Mononuclear cell (primary cell): ENCODE measurements around the gene KIF2A. TPM values are rescaled to one million over a fixed set of nuclear protein-coding genes. Genes with fewer than 3 reads are reported as not detected.
"Not testable (repeated sequence)": the region's sequence is repeated elsewhere in the genome, so short reads cannot be mapped to it uniquely, and the experiment has no call there.

Experiments used
- H3K27me3 ChIP-seq: 2 replicates; pipeline ENCODE4 v1.6.0; 2011; ENCODE audit warnings: low read length, control low read depth; ENCODE audit not compliant: insufficient read depth
- H3K4me1 ChIP-seq: 2 replicates; pipeline ENCODE4 v1.5.1; 2011; ENCODE audit warnings: mild to moderate bottlenecking, low read length, control low read depth; ENCODE audit not compliant: insufficient read depth
- H3K4me3 ChIP-seq: 2 replicates; pipeline ENCODE4 v1.5.1; 2011; ENCODE audit warnings: mild to moderate bottlenecking, low read length, moderate library complexity
- H3K9me3 ChIP-seq: 2 replicates; pipeline ENCODE4 v1.5.1; 2011; ENCODE audit warnings: low read depth, mild to moderate bottlenecking, control low read depth, low read length
- total RNA-seq: library from RNA; depleted of rRNA; stranded (reverse); fragments of >200 nt; gene quantifications from one replicate; pipeline ENCODE4 v1.2.3, GENCODE V29; 2012

KIF2A gene
- total RNA-seq, 1 donor, result 208 TPM

DNA sequence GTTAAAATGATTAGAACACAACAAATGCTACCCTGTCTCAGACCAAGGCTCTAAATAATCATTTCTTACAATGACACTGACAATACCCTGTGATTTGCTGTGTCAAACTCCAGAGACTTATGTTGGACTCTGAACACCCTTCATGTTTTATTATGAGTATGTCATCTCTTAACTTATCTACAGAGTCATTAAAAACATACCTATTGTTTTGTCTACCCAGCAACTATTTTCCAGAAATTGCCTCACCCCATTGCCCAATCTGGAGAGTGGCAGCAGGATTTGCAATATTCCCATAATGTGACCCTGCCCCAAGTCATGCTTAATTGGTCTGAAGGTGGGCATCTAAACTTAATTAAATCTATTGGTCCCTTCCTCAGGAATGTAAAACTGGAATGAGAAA is 23.0 kb upstream of the KIF2A start:
- Histone ChIP-seq H3K4me3 (no peak overlapping the region), H3K27me3 (no peaks in the 10 kb centered on the region), H3K4me1 (no peaks in the 10 kb centered on the region), H3K9me3 (no peaks in the 10 kb centered on the region)

DNA sequence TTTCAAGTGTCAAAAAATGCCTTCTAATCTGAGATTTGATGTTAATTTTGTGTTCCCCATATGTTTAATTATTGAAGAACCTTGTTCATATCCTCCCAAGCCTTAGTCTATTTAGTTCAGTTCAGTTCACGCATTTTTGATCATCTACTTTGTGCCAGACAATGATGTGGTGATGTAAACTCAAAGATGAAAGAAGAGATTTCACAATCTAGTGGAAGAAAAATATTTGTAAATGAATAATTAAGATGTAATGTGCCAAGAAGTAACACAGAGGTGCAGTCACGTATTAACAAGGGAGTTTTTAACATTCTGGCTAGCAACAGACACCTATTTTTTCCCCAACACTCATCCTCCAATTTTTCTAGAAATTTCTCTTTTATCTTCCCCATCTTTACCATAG is 22.1 kb upstream of the KIF2A start:
- H3K27me3 ChIP-seq, result no peaks in the 10 kb centered on the region
- H3K9me3 ChIP-seq, result no peaks in the 10 kb centered on the region
- H3K4me1 ChIP-seq, result no peaks in the 10 kb centered on the region
- H3K4me3 ChIP-seq, result no peak overlapping the region

DNA sequence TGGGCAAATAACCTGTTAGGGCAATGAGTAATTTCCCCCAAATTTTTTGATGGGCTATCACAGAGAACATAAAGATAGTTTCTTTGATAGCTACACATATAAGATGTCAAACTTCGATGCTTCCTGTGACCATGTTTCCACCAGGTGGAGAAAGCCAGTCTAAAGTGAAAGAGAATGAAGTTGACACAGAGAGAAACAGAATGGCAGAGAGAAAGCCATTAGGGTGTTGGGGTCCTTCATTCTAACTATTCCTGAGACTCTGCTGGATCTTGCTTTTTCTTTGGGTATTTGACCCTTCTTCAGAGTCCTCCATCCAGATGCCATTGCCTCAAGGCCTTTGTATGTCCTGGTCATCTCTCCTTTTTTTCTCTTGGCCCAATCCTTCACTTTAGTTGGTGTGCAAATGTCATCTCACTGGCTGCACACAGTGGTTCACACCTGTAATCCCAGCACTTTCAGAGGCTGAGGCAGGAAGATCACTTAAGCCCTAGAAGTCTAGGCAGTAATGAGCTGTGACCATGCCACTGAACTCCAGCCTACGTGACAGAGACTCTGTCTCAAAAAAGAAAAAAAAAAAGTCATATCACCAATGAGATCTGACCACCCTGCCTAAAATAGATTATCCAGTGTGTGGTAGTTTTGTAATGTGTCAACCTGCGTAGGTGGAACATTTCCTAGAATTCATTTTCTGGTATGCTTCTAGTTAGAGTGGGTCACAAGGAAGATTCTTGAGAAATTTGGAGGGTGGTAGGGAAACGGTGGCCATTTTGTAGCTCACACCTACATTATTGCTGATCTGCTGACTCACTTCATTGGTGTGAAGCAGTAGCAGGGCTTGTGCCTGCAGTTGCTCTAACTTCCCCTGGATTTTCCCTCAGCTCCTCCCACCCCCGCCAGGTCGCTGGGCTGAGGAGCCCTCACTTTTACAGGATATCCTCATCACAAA is 20.8 kb upstream of the KIF2A start:
- no peak overlapping the region for H3K4me3 ChIP-seq
- no peaks in the 10 kb centered on the region for H3K9me3 ChIP-seq
- no peaks in the 10 kb centered on the region for H3K27me3 ChIP-seq
- H3K4me1 ChIP-seq, result no peaks in the 10 kb centered on the region

DNA sequence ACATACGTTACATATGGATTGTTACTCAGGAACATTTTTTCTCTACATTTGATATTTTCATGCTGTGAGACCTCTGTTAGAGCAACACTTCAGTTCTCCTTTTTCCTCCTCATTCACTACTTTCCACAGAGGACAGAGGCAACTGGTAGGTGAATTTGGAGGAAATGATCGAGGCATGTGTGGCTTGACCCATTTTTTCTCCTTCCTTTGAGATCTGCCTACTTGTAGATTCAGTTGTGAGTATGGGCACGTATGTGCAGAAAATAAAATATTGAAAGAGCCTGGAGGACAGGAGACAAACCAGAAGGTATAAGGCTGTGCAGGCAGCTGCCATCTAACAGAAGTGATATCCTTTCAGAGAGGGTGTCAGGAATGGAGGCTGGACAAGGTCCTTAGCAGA is 19.2 kb upstream of the KIF2A start:
- Histone ChIP-seq H3K4me3 (no peak overlapping the region), H3K9me3 (no peaks in the 10 kb centered on the region), H3K27me3 (no peaks in the 10 kb centered on the region), H3K4me1 (no peaks in the 10 kb centered on the region)

DNA sequence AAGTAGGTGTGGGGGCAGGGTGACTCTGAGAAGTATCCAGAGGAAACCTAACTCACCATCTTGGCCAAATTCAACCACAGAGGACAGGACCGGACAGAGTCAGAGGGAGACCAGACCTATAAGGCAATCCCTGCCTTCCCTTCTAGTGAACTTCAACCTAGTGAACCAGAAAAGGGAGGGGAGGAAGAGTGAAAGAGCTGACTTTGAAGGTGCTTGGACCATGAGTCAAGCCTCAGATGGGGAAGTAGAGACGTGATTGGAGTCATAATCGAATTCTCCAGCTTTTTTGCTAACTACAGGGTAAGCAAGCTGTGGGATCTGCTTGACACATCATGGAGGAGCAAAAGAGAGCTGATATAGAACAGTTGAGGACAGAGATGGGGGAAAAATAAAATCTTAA is 18.8 kb upstream of the KIF2A start:
- Histone ChIP-seq H3K4me3 (no peak overlapping the region), H3K27me3 (no peaks in the 10 kb centered on the region), H3K4me1 (no peaks in the 10 kb centered on the region), H3K9me3 (no peaks in the 10 kb centered on the region)

DNA sequence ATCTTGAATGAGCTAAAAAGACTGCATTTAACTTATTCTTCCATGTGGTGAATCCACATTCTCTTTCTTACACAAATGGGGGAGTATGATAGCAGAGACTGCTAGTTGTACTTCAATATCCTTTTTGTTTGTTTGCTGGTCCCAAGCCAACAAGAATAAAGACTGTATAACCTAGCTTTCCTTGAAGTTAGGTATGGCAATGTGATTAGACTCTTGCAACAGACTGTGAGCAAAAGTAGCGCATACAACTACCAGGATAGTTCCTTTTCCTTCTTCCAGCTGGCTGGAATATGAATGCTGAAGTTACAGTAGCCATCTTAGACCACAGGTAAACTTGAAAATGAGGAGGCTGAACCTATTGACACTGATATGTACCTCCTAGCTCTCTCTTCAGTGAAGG is 17.9 kb upstream of the KIF2A start:
- H3K9me3 ChIP-seq, result no peaks in the 10 kb centered on the region
- H3K27me3 ChIP-seq, result no peaks in the 10 kb centered on the region
- H3K4me1 ChIP-seq, result no peaks in the 10 kb centered on the region
- no peak overlapping the region for H3K4me3 ChIP-seq

DNA sequence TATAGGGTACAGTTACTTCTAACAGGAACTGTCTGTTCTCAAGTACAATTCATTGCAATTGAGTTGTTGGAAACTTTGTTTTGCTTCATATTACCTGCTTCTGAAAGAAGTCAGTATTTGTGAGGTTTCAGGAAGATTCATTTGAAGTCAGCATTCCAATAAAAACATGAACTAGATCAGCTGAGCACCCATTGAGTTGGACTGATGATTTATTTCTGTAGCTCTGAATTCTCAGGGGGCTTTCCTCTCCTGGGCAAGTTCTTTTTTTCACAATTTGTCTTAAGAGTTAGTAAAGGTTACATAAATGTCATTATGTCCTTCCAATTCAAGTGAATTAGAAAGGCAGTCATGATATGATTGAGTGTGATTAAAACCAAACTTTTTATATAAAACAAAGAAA is 16.2 kb upstream of the KIF2A start:
- Histone ChIP-seq H3K4me1 (no peaks in the 10 kb centered on the region), H3K4me3 (no peak overlapping the region), H3K27me3 (no peaks in the 10 kb centered on the region), H3K9me3 (no peaks in the 10 kb centered on the region)

DNA sequence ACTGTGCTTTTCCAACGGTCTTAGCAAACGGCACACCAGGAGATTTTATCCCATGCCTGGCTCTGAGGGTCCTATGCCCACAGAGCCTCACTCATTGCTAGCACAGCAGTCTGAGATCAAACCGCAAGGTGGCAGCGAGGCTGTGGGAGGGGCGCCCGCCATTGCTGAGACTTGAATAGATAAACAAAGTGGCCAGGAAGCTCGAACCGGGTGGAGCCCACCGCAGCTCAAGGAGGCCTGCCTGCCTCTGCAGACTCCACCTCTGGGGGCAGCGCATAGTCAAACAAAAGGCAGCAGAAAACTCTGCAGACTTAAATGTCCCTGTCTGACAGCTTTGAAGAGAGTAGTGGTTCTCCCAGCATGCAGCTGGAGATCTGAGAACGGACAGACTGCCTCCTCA is 14.2 kb upstream of the KIF2A start:
- not testable (repeated sequence) for H3K27me3 ChIP-seq, H3K4me3 ChIP-seq, H3K4me1 ChIP-seq, H3K9me3 ChIP-seq

DNA sequence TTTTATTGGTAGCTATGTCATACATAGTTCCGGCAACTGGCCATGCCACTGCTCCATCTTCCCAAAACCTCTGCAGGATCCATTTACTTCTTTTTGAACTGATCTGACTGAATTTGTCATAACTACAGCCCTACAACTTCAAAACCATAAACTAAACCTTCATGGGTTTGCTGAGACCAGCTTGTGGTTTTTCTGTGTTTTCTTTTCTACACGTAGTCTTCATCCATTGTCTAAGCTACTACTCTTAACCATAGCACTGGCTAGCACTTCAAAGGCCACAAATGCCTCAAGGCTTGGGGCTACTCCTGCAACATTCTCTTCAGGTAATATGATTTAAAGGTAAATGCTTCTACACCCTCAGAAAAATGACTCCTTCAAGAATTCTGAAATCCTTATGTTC is 9.0 kb upstream of the KIF2A start:
- H3K4me1 ChIP-seq, result peaks cover 8% of the 10 kb centered on the region
- no peaks in the 10 kb centered on the region for H3K27me3 ChIP-seq
- no peaks in the 10 kb centered on the region for H3K9me3 ChIP-seq
- no peak overlapping the region for H3K4me3 ChIP-seq

DNA sequence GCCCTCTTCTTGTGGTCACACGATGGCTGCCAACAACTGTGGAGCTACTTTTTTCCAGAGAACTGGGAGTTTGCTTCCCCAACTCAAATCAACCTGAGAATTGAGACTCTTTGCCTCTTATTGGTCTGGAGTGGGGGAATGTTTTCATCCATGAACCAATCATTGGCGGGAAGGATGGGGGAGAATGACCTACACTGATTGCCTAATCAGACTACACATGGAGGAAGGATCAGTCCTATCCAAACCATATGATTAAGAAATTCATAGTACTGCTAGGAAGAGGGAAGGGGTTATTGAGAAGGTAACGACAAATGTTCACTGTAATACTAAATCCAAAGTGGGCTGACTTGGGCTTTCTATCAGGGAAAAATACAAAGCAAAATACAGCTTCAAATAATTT is 7.9 kb upstream of the KIF2A start:
- no peak overlapping the region for H3K4me3 ChIP-seq
- H3K4me1 ChIP-seq, result peaks cover 8% of the 10 kb centered on the region

DNA sequence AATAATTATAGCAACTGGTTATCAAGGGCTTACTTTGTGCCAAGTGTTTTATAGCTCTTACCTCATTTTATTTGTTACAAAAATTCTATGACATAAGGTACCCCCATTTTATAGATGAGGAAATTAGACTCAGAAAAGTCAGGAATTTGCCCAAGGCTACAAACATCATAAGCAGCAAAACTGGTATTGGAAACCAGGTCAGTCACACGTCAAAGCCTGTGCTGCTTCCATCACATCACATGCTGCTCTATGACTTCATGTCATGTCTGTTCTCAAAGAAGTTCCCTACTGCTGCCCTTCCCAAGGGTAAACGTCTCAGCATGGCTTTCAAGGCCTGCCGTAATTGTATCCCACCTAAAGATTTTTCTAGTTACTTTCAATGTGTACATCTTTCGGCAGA is 6.9 kb upstream of the KIF2A start:
- H3K4me3 ChIP-seq, result no peak overlapping the region
- no peaks in the 10 kb centered on the region for H3K27me3 ChIP-seq
- H3K4me1 ChIP-seq, result peaks cover 8% of the 10 kb centered on the region
- H3K9me3 ChIP-seq, result no peaks in the 10 kb centered on the region

More for the DNA sequence above, 7.9 kb upstream of the KIF2A start:
- Histone ChIP-seq H3K9me3 (no peaks in the 10 kb centered on the region), H3K27me3 (no peaks in the 10 kb centered on the region)

DNA sequence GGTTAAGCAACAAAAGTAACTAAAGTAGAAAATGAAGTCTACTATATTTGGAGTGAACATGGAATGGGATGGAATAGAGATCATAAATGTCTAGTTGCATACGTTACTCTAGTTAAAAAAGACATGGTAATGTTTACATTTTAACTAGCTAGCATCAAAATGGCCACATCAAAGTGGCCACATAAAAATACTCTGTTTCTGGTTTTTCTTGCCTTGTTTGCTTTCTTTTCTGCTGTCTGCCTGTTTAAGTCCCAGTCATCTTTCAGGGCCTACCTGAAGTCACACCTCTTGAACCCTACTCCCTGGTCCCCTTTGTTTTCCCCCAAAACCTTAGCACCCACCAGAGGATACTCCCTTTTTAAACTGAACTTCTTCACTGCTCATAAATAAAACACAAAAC is 6.4 kb upstream of the KIF2A start:
- H3K4me1 ChIP-seq, result peaks cover 8% of the 10 kb centered on the region
- H3K27me3 ChIP-seq, result no peaks in the 10 kb centered on the region
- H3K4me3 ChIP-seq, result no peak overlapping the region
- no peaks in the 10 kb centered on the region for H3K9me3 ChIP-seq

DNA sequence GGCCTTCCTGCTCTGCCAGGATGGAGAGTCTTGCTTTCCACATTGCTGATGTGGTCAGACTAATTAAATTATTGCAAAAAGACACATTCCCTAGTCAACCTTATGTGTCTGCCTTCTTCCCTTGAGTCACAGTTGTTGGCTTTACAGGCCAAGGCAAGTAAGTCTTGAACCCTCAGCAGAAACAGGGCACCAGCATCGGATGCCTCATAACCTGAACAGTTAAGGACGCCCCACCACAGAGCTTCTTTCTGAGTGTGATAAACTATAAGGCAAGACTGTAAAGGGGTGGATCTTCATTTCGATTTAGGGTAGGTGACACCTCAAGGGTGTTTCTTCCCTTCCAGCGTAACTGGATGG is 670 bp upstream of the KIF2A start:
- Histone ChIP-seq H3K4me3 (peak overlapping the region; percentile 88), H3K9me3 (no peaks in the 10 kb centered on the region), H3K27me3 (no peaks in the 10 kb centered on the region), H3K4me1 (peaks cover 28% of the 10 kb centered on the region)

DNA sequence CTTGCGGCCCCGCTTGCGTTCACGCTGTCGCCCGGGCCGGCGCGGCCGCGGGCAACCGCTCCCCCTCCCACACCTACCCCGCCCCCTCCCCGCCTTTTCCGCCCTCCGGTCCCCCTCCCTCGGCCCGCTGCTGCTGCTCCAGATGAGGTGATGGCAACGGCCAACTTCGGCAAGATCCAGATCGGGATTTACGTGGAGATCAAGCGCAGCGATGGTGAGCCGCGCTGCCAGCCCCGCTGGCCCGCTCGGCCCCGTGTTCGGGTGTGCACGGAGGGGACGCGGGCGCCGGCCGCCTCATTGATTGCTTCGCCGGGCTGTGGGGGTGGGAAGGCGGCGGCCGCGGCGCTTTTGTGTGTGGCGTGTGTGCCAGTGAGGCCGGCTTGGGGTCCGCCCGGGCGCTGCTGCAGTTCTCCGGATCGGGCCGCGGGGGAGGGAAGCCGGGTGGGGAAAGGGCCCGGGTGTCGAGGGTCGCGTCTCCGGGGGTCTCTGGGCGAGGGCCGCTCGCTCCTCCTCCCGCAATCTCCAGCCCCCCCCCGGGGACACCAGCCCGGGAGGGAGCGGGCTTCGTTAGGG is 403 bp downstream of the KIF2A start:
- Histone ChIP-seq H3K9me3 (no peaks in the 10 kb centered on the region), H3K4me1 (peaks cover 32% of the 10 kb centered on the region), H3K4me3 (peak overlapping the region; percentile 88), H3K27me3 (no peaks in the 10 kb centered on the region)

DNA sequence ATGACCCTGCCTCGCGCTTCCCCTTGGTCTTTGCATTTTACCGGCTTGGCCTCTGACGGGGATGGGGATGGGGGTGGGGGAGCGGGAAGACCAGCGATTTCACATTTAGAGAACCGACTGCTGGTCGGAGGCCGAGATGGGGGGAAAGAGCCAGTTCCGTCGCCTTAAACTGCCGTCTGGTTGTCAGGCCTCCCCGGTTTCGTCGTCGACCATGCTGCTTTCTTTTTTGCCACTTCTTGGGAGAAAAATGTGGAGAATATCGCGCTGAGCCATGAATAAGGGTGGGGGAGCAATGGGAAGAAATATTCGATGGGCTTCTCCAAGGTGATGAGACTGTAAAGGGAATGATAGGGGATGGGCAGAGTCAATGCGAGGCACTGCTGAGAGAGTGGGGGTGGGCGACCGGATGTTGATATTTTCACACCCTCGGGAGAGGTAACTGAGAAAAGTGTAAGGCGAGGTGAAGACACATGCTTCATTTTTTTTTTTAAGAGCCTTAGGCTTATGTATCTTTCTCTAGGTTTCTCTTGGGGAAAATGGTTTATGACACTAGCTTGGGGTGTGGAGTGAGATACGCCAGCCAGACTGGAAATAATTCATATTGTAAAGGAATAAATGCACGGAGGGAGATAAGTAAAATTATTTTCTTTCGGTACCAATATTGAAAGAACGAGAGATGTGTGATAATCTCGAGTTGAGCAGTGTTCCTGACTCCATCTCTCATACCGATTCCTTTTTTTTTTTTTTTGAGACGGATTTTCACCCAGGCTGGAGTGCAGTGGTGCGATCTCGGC is 1.1 kb downstream of the KIF2A start:
- no peaks in the 10 kb centered on the region for H3K9me3 ChIP-seq
- peak overlapping the region; percentile 88 for H3K4me3 ChIP-seq
- H3K4me1 ChIP-seq, result peaks cover 32% of the 10 kb centered on the region
- no peaks in the 10 kb centered on the region for H3K27me3 ChIP-seq
